Measurements from ENCODE around the gene NAT9. TPM values are rescaled to one million over a fixed set of nuclear protein-coding genes. Genes with fewer than 3 reads are reported as not detected.

Gene NAT9
- polyA plus RNA-seq, 2 of the 4 experiments (the other 2 are of a cell fraction) = 43.4 to 71.4 TPM

DNA sequence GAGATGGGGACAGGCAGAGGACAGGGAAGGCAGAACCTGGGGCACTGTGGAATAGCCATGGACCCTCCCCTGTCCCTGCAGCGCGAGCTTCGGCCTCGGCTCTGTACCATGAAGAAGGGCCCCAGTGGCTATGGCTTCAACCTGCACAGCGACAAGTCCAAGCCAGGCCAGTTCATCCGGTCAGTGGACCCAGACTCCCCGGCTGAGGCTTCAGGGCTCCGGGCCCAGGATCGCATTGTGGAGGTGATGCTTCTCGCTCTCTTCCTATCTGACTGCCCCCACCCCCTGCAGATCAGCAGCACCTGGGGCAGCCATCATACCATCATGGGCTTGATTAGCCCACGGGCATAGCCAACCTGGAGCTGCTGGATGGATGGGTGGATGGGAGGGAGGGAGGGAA is 14.2 kb downstream of the NAT9 start:
- peaks cover 73% of the 10 kb centered on the region for H3K4me1 ChIP-seq

DNA sequence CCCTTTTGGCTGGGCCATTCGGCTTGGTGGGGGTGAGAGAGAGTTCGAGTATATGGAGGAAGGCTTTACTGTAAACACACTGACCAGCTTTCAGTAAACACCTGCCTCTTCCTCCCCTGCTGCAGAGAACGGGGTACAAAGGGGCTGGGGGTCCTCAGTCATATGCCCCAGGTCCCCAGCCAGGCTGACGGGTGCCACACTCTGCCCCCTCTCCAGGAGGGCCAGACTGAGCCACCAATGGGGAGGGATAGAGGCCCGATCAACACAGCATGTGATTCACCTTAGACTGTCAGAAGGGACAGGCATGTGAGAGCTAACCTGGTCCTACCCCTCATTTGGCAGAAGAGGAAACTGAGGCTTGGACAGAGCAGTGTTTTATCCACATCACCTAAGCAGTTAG is 14.7 kb downstream of the NAT9 start:
- CTCF ChIA-PET = interaction anchor here (1.3 to 34.9 kb wide), 5 partner anchors 7 to 195 kb away, joined by 4 to 705 read pairs (median 13); partner anchors contain the start of genes NAT9 and NHERF1
- no peaks in the 10 kb centered on the region for H3K9me3 ChIP-seq
- H3K4me2 ChIP-seq = peak overlapping the region; percentile 66; the same call in 1 of the 3 replicates
- FAIRE-seq = no peak
- 73% methylated on average over 5 of the region's 5 CpGs for WGBS (ENCODE audit: missing lambda C conversion rate)
- H3K27ac ChIP-seq = peak overlapping the region in 1 of 2 experiments; percentile 79; a peak in 4 of 6 replicates
- no peak for DNase-seq (ENCODE audit: low read depth in 1 of 2, low spot score in 1 of 2)
- TF ChIP-seq ESRRA (IDR thresholded peaks at IDR 0.05; ENCODE audit: borderline replicate concordance, low read length) (no peak), EHMT2 (IDR thresholded peaks at IDR 0.05; ENCODE audit: low read depth) (no peak), HEYL (CRISPR knock-in tag; IDR thresholded peaks at IDR 0.05) (no peak), SREBF2 (IDR thresholded peaks at IDR 0.05) (no peak), JUNB (IDR thresholded peaks at IDR 0.05) (no peak), CHD2 (IDR thresholded peaks at IDR 0.05; ENCODE audit: low read length, partially characterized antibody) (no peak), HOXA7 (CRISPR knock-in tag; IDR thresholded peaks at IDR 0.05) (no peak), POLR2AphosphoS2 (conservative IDR thresholded peaks at IDR 0.05; ENCODE audit: low read length) (no peak), HDAC2 (IDR thresholded peaks at IDR 0.05) (no peak), PHF8 (IDR thresholded peaks at IDR 0.05; ENCODE audit: borderline replicate concordance, low read depth) (no peak)
- TF ChIP-seq, protein P1, sequence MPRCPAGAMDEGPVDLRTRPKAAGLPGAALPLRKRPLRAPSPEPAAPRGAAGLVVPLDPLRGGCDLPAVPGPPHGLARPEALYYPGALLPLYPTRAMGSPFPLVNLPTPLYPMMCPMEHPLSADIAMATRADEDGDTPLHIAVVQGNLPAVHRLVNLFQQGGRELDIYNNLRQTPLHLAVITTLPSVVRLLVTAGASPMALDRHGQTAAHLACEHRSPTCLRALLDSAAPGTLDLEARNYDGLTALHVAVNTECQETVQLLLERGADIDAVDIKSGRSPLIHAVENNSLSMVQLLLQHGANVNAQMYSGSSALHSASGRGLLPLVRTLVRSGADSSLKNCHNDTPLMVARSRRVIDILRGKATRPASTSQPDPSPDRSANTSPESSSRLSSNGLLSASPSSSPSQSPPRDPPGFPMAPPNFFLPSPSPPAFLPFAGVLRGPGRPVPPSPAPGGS (IDR thresholded peaks at IDR 0.05) = no peak
- TF ChIP-seq, protein P2, sequence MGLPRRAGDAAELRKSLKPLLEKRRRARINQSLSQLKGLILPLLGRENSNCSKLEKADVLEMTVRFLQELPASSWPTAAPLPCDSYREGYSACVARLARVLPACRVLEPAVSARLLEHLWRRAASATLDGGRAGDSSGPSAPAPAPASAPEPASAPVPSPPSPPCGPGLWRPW (IDR thresholded peaks at IDR 0.05) = no peak
- TF ChIP-seq, protein P3, sequence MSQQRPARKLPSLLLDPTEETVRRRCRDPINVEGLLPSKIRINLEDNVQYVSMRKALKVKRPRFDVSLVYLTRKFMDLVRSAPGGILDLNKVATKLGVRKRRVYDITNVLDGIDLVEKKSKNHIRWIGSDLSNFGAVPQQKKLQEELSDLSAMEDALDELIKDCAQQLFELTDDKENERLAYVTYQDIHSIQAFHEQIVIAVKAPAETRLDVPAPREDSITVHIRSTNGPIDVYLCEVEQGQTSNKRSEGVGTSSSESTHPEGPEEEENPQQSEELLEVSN (IDR thresholded peaks at IDR 0.05; ENCODE audit: borderline replicate concordance, low read depth) = no peak
- TF ChIP-seq, protein P4, sequence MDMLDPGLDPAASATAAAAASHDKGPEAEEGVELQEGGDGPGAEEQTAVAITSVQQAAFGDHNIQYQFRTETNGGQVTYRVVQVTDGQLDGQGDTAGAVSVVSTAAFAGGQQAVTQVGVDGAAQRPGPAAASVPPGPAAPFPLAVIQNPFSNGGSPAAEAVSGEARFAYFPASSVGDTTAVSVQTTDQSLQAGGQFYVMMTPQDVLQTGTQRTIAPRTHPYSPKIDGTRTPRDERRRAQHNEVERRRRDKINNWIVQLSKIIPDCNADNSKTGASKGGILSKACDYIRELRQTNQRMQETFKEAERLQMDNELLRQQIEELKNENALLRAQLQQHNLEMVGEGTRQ (IDR thresholded peaks at IDR 0.05) = no peak
- peaks cover 74% of the 10 kb centered on the region for H3K4me1 ChIP-seq
- ATAC-seq = no peak
- POLR2A ChIA-PET = no interaction called here
- H3K4me3 ChIP-seq = no peak overlapping the region

More for the DNA sequence above, 14.2 kb downstream of the NAT9 start:
- no peak for ATAC-seq
- Histone ChIP-seq H3K4me3 (no peak overlapping the region), H3K4me2 (no peak overlapping the region), H3K9me3 (no peaks in the 10 kb centered on the region), H3K27ac (no peak overlapping the region)
- 90% methylated on average over 11 of the region's 11 CpGs for WGBS (ENCODE audit: missing lambda C conversion rate)
- ChIA-PET CTCF (interaction anchor here (0.6 to 53.6 kb wide), 7 partner anchors 7 to 266 kb away, joined by 3 to 1302 read pairs (median 13); partner anchors contain the start of genes FDXR, GRIN2C, NAT9 and NHERF1), POLR2A (no interaction called here)
- TF ChIP-seq, protein P2 (IDR thresholded peaks at IDR 0.05) = no peak
- TF ChIP-seq, protein P5, sequence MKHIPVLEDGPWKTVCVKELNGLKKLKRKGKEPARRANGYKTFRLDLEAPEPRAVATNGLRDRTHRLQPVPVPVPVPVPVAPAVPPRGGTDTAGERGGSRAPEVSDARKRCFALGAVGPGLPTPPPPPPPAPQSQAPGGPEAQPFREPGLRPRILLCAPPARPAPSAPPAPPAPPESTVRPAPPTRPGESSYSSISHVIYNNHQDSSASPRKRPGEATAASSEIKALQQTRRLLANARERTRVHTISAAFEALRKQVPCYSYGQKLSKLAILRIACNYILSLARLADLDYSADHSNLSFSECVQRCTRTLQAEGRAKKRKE (CRISPR knock-in tag; IDR thresholded peaks at IDR 0.05; ENCODE audit: low read depth) = no peak
- TF ChIP-seq, protein P3 (IDR thresholded peaks at IDR 0.05; ENCODE audit: borderline replicate concordance, low read depth) = no peak
- TF ChIP-seq NPAS2 (CRISPR knock-in tag; IDR thresholded peaks at IDR 0.05; ENCODE audit: borderline replicate concordance) = no peak
- TF ChIP-seq TFCP2L1 (CRISPR knock-in tag; IDR thresholded peaks at IDR 0.05) = no peak
- no peak for TF ChIP-seq RNF2 (IDR thresholded peaks at IDR 0.05; ENCODE audit: borderline replicate concordance, low read depth)
- TF ChIP-seq SMC3 (IDR thresholded peaks at IDR 0.05) = no peak
- no peak for TF ChIP-seq JUNB (IDR thresholded peaks at IDR 0.05)
- FAIRE-seq = no peak
- no peak for DNase-seq (ENCODE audit: low read depth in 1 of 2, low spot score in 1 of 2)

Measured in A549 (cell line).